HG03565 (cell line): ENCODE measurements around the gene FDPS.
"Not testable (repeated sequence)": the region's sequence is repeated elsewhere in the genome, so short reads cannot be mapped to it uniquely, and the experiment has no call there.

Experiments
- ATAC-seq: cut with Tn5 transposase; IDR thresholded peaks from one replicate; pipeline ENCODE4 v1.9.1; 2021; ENCODE audit warnings: mild to moderate bottlenecking, moderate library complexity; ENCODE audit not compliant: unreplicated experiment

The FDPS gene

GRCh38 chr1:155285063-155285462 is 23.6 kb upstream of the FDPS start:
- no peak for ATAC-seq

GRCh38 chr1:155285631-155286044 is 23.0 kb upstream of the FDPS start:
- ATAC-seq: no peak

- no peak for ATAC-seq
These were observed 22.1 kb upstream of the FDPS start for GRCh38 chr1:155286544-155286943.

DNA sequence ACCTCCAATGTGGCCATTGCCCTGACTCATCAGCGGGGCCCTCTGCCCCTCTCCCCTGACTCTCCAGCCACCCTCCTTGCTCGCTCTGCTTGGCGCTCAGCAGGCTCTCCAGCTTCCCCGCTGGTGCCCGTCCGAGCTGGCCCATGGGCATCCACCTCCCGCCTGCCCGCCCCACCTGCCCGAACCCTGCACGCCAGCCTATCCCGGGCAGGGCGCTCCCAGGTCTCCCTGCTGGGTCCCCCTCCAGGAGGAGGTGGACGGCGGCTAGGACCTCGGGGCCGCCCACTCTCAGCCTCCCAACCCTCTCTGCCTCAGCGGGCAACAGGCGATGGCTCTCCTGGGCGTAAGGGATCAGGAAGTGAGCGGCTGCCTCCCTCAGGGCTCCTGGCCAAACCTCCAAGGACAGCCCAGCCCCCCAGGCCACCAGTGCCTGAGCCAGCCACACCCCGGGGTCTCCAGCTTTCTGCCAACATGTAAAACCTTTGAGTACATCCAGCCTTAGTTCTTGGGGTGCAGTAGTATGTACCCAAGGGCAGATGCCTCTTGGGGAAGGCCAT is 20.6 kb upstream of the FDPS start:
- no peak for ATAC-seq

DNA sequence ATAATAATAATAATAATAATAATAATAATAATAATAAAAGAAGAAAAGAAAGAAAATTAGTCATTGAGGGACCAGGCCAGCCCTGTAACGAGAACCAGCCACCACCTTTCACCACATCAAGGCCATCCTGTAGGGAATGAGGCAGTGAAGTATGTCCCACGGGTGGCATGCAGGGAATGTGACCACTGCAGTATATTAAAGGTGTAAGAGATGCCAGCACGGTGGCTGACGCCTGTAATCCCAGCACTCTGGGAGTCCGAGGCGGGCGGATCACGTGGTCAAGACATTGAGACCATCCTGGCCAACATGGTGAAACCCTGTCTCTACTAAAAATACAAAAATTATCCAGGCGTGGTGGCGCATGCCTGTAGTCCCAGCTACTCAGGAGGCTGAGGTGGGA is 17.7 kb upstream of the FDPS start:
- ATAC-seq: not testable (repeated sequence)

GRCh38 chr1:155293086-155293749 is 15.4 kb upstream of the FDPS start:
- no peak for ATAC-seq

DNA sequence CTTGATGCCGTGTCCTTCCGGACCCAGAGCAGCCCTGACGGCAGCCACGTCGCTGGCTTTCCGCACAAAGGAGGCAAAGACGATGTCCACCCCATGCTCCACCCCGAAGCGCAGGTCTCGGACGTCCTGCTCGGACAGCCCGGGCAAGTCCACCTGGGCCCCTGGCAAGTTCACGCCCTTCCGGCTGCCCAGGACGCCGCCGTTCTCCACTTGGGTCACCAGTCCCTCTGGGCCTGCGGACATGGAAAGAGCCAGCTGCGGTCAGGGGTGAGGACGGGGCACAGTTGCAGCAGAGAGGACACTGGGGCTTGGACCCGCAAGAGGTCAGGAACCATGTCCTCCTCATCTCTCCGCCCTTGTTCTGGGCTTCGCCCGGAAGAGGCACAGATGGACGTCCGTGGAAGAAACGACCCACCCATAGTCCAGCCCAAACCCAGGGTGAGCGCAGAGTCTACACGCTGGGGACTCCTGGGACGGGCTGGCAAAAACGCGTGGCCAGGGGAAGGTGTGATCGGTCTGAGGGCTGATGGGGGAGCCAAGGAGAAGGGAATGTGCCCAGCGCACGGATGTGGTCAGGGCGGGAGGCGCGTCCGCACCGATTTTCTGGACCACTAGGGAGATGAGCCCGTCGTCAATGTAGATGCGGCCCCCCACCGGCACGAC is 14.0 kb upstream of the FDPS start:
- no peak for ATAC-seq

- ATAC-seq: no peak
These were observed 13.3 kb upstream of the FDPS start for GRCh38 chr1:155295183-155295941.

DNA sequence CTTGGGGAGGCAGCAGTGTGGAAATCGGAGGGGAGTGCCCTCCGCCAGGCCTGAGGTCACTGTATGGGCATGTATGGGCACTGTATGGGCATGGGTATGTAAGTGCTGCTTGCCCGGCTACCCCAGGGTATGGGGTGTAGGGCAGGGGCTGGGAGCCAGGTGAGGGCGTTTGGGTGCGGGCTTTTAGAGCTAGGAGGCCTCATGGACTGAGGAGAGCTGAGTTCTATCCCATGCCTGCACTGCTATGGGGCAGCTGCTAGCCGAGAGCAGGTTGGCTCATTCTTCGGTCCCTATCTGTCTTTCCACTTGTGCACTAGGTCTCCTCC is 12.8 kb upstream of the FDPS start:
- ATAC-seq: no peak

- ATAC-seq: no peak
These were observed 12.0 kb upstream of the FDPS start for GRCh38 chr1:155296661-155297060.

DNA sequence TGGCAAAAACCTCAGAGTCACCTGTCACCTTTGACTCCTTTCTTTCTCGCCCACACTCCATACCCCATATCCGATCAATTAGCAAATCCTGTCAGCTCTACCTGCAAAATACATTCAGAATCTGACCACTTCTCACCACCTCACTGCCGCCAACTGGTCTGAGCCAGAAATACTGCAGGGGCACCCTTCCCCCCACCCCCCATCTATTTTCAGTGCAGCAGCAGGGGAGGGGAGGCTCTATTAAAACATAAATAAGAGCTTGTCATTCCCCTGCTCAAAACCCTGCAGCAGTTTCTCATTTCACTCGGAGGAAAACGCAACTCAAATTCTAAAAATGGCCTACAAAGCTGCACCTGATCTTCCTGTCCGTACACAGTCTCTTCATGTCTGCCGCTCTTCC is 11.3 kb upstream of the FDPS start:
- no peak for ATAC-seq

GRCh38 chr1:155300024-155300423 is 8.6 kb upstream of the FDPS start:
- ATAC-seq: no peak

DNA sequence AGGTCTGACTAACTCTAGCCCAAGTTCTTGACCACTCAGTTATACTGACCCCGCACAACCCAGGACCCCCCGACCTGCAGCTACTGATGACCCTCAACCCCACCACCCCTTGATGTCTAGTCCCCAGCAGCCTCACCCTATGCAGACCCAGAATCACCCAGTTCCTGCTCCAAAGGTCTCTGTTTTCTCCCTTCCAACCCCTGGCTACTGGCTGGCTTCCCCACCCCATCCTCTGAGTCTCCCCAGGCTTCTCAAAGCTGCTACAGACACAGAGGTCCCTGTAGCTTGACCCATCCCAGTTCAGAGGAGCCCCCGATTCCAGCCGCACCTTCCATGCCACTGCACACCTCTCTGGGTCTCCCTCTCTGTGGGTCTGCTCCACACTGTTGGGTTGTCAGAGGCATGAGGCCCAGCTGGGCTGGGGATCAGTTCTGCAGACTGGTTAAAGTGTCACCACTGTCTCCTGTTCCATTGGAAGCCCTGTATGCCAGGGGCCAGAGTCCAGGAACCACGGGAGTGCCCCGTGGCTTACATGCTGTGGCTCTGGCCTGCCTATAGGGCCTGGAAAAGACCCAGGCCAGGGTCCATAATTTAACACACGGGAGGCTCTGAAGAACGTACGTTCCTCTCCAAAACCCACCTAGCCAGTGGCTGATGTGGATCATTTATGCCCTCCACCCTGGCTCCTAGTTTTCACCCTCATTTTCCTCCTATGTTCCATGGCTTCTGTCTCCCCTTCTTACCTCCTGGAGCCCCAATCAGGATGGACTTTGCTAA is 7.9 kb upstream of the FDPS start:
- no peak for ATAC-seq

DNA sequence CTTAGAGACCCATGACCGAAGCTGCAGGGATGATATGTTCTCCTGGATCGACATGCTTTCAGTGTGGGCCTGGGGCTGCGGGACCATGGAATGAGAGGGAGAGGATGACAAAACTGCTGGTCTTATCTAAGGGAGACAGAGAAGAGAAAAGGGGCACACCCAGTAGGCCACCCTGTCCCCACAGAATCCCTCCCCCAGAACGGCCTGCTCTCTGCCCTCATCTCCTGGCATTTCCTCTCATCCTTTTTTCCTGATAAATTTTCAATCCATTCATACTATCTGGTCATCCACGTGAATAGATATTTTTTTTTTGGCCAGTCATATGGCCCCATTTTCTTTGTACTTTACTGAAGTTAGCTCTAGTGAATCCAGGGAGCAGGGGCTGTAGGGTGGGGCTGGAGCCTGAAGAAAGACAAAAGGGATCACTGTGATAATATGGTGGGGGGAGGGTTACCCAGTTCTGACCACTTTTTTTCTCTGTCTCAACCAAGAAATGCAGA is 7.3 kb upstream of the FDPS start, which contains the start of gene PKLR:
TSS of gene PKLR (minus strand) at position 97 of the 500 bp plus-strand sequence. CDS start at position 54, 43 bp downstream.
- ATAC-seq: no peak

GRCh38 chr1:155304558-155305063 is 4.1 kb upstream of the FDPS start:
- ATAC-seq: no peak

- no peak for ATAC-seq
These were observed 2.7 kb upstream of the FDPS start for GRCh38 chr1:155305881-155306391.

DNA sequence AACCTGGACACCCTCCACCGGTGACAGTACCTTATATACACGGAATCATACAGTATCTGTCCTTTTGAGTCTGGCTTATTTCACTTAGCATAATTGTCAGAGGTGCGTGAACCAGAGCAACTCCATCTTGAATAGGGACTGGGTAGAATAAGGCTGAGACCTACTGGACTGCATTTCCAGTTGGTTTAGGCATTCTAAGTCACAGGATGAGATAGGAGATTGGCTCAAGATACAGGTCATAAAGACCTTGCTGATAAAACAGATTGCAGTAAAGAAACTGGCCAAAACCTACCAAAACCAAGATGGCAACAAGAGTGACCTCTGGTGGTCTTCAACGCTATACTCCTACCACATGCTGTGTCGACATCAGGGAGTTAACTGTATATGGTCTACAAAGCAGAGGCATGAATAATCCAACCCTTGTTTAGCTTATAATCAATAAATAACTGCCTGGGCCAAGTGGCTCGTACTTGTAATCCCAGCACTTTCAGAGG is 1.4 kb upstream of the FDPS start:
- ATAC-seq: no peak

DNA sequence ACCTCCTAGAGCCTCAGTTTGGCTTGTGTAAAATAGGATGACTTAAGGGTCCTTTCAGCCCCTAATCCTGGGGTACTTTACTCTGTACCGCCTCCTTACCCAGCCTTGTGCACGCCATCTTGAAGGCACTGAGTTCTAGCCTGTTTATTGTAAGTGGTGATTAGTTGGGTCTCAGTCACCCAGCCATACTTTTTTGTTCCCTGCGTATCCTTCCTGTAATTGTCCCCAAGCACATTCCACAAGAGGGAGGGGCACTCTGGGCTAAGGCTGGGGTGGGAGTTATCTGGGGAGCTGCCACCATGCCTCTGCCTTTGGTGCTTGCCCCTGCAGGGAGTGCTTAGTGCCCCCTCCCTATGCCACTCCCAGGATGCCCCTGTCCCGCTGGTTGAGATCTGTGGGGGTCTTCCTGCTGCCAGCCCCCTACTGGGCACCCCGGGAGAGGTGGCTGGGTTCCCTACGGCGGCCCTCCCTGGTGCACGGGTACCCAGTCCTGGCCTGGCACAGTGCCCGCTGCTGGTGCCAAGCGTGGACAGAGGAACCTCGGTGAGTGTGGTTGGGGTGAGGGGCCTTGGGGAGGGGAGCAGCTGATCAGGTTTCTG is 856 bp downstream of the FDPS start:
- ATAC-seq: no peak

DNA sequence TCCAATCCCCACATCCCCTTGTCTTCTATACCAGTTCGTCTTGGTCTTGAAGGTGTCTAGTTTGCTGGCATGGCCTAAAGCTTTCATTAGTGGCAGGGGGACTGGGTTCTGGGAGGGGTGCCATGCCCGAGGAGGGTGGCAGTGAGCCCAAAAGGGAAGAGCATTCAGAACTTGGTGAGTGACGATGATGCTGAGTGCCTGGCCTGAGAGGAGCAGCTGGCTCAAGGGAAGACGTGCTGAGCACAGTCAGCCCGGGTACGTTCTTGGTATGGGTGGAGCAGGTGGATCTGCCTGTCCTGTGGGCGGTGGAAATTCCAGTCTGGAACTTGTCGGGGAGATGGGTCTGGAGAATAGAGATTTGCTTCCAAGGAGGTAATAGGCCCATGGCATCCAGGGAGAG is 4.6 kb downstream of the FDPS start:
- no peak for ATAC-seq

DNA sequence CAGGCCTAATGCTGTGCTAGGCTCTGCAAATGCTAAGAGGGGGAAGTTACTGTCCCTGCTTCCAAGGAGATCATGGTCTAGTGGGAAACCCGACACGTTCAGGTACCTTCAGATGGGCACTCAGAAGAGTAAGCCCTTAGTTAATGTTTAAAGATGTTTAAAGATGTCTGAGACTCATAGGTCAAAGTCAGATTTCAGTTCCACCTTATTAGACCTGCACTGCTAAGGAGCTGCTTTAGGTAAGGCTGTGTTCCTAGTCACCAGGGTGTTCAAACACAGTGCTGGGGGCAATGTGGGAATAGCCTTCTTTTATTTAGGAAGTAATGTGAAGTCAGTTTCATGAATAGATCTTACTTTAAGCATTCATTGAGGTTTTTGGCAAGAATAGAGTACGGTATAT is 8.3 kb downstream of the FDPS start:
- no peak for ATAC-seq
